ENCODE measurements around the gene ATP5F1D. TPM values are rescaled to one million over a fixed set of nuclear protein-coding genes. Genes with fewer than 3 reads are reported as not detected.

The ATP5F1D gene
- total and polyA plus RNA-seq, 2 of the 13 experiments (the other 11 are each of a cell fraction or from before 2014, with no cell fraction given), result 39.4 to 78.7 TPM

- TF ChIP-seq IRF9 (CRISPR knock-in tag; IDR thresholded peaks at IDR 0.05; ENCODE audit: borderline replicate concordance) (no peak), ZNF75D (CRISPR knock-in tag; IDR thresholded peaks at IDR 0.05; ENCODE audit: borderline replicate concordance) (no peak), TFAP4 (IDR thresholded peaks at IDR 0.05; ENCODE audit: borderline replicate concordance, low read depth) (no peak), TMF1 (CRISPR knock-in tag; IDR thresholded peaks at IDR 0.05; ENCODE audit: low read depth) (no peak), ZNF800 (CRISPR knock-in tag; IDR thresholded peaks at IDR 0.05) (no peak), FOXM1 (CRISPR knock-in tag; IDR thresholded peaks at IDR 0.05) (no peak), ZNF33B (CRISPR knock-in tag; IDR thresholded peaks at IDR 0.05) (no peak), ATF4 (CRISPR knock-in tag; IDR thresholded peaks at IDR 0.05) (peak in 1 of 2 experiments; percentile 38; a peak in 1 of 4 replicates), ZNF644 (CRISPR knock-in tag; IDR thresholded peaks at IDR 0.05; ENCODE audit: low read depth) (no peak), MEIS1 (CRISPR knock-in tag; IDR thresholded peaks at IDR 0.05; ENCODE audit: borderline replicate concordance) (peak; percentile 59; the same call in 1 of the 2 replicates), ZSCAN20 (CRISPR knock-in tag; IDR thresholded peaks at IDR 0.05; ENCODE audit: borderline replicate concordance) (no peak), ZNF362 (CRISPR knock-in tag; IDR thresholded peaks at IDR 0.05; ENCODE audit: borderline replicate concordance) (no peak), ZNF232 (CRISPR knock-in tag; IDR thresholded peaks at IDR 0.05; ENCODE audit: borderline replicate concordance) (no peak), ZNF468 (CRISPR knock-in tag; IDR thresholded peaks at IDR 0.05) (no peak), ZNF451 (CRISPR knock-in tag; IDR thresholded peaks at IDR 0.05) (no peak), RBAK (CRISPR knock-in tag; IDR thresholded peaks at IDR 0.05) (no peak), ZBTB4 (CRISPR knock-in tag; IDR thresholded peaks at IDR 0.05; ENCODE audit: borderline replicate concordance) (no peak), MED8 (CRISPR knock-in tag; IDR thresholded peaks at IDR 0.05; ENCODE audit: insufficient replicate concordance) (no peak), MAX (IDR thresholded peaks at IDR 0.05) (peak; percentile 35; the same call in 1 of the 2 replicates)
These were observed 19.4 kb downstream of the ATP5F1D start (continued) for GRCh38 chr19:1260749-1261537.

Data from HepG2 (cell line).